NCI-H69 (cell line): ENCODE measurements around the gene AHCYL1.
"Not testable (repeated sequence)": the region's sequence is repeated elsewhere in the genome, so short reads cannot be mapped to it uniquely, and the experiment has no call there.

Experiments
- DNase-seq: peaks from one replicate; lab custom pipeline; 2025; lab: John Stamatoyannopoulos, UW

The AHCYL1 gene

DNA sequence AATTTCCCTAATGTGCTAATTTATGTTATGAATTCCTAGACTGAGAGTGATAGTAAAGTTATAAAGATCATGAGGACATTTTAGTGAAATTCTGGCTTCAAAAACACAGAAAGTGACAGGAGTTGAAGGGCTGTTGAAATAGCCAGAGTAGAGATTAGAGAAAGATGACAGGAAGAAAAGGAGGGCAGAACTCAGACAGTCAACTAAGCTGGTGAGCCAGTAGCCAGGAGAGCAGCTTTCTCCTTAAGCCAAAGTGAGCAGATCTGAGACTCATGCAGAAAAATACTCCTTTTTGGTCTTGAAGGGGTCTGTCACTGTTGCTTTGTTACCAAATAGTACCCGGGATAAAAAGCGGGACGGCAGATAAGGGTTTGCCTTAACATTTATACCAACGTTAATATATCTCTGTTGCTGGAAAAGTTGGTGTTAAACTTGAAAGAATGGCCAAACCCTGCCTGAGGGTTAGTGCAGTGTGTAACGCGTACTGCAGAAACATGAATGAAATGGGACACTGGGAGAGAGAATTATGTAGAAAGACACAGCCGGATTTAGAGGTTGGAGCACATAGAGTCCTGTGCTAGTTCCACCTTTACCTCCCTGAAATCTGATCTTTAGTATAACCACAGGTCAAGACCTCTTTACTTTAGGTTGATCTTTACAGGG is 12.8 kb downstream of the AHCYL1 start:
- no peak for DNase-seq

DNA sequence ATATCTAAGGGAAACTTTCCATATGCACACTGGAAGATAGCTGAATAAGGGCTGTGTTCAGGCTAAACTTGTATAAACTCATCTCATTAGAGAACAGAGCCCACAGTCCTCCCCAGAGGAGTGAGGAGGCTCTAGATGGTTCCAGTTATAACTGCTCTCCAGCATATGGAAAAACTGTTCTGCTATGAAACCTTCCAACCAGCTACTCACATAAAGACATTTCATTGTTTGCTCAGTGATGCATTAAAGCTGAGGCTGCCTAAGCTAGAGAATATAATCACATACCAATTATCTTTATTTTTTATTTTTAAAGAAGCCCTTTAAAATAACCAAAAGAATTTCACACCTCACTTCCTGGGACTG is 13.3 kb downstream of the AHCYL1 start:
- DNase-seq: peak; percentile 24

DNA sequence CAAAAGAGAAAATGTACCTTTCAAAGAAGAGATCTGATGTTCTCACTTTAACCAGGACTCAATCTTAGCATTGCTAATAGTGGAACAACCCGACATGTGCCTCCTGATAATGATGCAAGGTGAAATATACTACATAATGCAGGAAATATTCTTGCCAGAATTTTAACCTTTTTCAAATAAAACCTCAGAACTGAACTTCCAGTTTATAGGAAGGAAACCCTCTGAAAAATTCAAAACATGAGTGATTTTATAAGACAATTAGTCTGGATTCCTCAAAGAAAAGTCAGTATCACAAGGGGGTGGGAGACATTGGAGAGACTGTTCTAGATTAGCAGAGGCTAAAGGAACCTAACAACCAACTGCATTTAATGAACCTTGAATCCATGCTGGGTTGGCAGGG is 18.1 kb downstream of the AHCYL1 start:
- no peak for DNase-seq

DNA sequence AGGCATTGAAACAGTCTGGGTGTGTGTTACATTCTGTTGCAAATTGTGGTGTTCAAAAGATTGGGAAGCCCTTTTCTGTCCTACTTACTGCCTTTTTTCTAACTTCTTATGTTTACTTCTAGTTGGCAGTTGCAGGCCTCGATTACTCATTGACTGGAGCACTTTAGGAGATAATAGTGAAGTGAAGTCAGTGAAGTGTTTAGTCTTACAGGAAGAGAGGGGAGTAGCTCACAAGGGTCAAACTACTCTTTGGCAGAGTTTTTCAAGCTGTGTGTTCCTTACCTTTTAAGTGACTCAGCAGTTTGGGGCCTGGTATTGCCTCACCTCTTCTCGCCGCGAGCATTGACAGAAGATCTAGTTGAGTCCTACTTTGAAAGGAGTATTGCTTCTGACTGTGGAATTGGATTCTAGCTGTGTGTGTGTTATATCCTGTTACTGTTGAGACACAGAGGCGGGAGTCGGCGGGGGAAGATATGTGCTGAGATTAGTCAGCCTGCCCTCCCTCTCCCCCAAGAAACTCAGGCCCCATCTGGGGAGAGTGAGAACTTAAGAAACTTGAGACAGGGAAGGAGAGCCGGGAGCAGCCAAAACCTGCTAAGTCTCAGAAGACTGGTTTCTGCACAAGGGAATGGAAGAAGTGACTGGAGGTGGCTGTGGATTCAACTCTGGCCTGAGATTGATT is 19.3 kb downstream of the AHCYL1 start:
- DNase-seq: peak; percentile 48

DNA sequence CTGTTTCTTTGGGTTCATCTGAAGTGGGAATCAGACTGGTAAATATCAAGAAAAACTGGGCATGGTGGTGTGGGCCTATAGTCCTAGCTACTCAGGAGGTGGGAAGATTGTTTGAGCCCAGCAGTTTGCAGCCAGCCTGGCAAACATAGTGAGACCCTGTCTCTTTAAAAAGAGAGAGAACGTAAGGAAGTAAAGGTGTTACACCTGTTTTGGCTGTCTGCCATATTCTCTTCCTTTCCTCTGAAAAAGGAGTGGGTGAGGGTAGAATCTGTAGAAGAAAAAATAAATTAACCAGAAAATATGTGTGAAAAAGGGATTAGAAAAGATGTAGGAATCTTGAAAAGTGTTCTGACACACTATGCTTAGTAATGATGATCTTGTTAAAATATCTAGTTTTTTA is 20.0 kb downstream of the AHCYL1 start:
- peak; percentile 75 for DNase-seq

DNA sequence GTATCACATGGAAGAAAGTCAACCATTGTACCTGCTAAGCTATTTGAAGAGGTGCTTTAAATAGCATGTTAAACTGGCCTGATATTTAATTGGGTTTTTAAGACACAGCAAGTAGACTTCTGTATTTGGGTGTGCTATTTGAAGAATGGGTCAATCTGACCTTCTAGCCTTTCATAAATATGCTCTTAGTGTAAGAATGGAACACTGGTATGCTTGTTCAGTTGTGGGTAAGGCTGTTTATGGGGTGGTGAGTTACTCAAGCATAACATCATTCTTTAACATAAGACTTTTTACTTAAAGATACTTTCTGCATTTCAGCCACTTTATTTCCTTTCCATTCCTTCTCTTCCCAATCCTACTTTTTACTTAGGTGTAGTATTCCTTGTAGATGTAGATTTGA is 21.4 kb downstream of the AHCYL1 start:
- DNase-seq: no peak

DNA sequence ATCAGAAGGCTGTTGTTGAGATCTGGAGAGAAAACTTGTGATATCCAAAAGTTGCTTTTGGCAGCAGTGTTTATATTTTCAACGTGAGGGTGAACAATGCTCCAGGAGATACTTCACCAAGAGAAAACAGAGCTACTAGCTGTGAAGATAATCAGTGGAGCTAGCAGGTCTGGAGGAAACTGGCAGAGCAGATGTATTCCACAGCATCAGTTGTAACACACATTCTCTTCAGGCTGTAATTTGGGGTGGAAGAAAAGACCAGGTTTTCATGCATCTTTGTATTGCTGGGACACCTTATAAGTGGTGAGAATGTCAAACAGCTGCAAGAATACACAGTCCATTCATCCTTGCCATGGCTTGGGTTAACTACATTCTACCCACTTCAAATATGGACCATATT is 22.0 kb downstream of the AHCYL1 start:
- no peak for DNase-seq

DNA sequence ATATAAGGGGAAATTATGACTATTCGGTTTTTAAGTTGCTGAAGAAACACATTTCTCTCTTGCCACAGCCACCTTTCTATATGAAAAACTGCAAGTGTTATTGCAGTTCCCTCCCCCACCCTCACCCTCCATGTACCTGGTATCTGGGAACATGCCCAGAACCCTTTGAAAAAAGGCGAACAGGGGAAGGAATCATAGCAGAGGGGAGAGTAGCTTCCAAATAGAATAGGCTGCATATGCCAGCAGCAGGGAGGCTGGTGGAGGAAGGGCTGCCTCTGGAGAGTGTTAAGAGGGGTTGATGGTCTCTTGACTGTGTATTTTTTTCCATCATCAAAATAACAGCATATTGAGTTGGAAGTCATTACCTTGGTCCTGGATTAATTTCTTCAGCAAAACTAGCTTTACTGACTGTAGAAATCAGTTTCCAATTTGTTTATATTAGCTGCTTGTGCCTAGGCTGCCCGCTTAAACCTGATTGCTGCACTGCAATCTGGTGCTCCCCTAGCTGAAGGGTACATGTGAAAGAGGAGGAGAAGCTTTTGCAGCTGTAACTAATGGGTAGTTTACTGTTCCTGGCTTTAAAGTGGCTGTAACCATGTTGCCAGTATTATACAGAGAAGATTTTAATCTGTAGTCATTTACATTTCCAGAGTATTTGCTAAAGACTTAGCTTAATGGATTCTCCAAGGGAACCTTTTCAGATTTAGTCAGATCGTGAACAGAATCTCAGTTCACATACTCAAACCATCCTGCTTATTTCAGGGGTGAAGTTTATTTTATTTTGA is 22.7 kb downstream of the AHCYL1 start:
- DNase-seq: peak; percentile 39

DNA sequence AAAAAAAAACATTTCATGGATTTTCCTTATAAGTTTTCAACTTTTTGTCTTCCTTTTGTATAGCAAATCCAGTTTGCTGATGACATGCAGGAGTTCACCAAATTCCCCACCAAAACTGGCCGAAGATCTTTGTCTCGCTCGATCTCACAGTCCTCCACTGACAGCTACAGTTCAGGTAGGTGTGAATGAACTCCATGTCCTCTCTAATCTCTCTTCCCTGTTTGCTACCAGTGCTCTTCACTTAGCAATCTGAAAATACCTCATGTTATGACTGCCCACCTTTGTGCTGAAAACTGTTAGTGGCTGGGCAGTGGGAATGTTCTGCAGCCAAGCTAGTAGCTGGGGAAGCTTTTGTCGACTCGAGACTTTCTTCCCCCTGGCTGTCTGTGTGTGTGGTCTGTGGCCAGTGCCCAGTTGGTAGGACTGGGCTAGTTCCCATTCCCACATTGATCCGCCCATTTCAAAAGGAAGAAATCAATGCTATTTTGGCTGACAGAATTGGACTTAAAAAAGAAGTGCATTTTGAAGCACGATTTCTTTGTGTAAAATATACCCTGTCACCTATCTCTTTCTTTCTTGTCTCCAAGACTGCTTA is 24.5 kb downstream of the AHCYL1 start:
- DNase-seq: no peak

DNA sequence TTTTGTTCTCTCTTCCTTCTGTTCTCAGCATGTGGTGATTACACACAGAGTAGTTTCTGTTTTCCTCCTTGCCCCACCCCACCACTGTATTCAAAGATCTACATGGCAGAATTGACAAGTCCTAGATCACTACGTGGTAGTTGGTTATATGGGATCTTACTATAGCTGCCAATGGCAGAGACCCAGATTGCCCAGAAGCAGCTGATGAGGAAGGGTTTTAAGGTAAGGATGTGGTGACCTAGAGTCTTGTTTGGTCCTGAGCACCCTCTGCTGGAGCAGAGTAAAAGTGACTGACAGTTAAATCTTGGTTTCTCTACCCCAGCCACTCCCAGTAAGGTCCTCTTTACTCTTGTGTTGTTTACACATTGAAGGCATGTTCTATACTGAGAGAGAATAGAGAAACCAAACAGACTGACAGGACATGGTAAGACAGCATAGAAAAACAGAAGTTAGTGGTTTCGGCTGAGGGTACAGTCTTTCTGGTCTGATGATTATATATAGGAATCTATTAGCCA is 27.0 kb downstream of the AHCYL1 start:
- peak; percentile 58 for DNase-seq

DNA sequence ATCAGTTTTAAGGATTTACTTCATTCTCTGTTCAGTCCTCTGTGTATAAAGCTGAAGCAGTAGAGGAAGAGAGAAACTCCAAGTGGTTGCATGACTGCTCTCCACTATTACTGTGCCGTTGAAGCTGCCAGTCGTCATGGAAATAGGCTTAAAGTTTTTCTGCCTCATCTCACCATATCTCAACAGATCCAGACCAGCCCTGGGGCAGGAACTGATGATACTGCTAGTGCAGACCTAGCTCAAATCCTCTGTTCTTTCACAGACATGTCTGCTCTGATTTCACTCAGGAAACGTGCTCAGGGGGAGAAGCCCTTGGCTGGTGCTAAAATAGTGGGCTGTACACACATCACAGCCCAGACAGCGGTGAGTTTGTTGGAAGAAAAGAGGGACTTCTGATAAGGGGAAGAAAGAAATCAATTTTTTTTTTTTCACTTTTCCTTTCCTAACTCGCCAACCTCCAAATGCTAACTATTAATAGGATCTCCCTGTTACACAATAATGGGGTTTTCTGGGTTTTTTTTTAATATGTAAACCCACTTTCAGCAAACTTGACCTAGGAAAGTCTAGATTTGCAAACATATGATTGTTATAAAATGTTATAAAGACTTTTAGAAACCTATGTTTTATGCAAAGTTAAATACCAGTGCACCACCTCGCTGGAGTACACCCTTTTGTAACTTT is 27.7 kb downstream of the AHCYL1 start:
- DNase-seq: no peak

DNA sequence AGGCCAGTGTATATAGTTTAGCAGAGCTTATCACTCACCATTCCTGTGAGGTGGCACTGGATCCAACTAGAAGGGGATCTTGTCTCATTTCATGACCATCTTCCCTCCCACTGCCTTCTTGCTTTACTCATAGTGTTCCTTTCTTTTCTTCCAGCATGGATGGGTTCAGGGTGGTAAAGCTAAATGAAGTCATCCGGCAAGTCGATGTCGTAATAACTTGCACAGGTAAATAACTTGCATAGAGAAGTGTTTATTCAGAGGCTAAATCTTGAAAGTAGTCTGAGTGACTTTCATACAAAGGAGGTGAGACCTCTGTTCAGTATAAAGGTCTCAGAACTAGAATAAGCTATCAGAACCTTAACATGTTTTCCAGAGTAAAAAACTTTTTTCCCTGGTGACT is 33.2 kb downstream of the AHCYL1 start:
- DNase-seq: no peak

DNA sequence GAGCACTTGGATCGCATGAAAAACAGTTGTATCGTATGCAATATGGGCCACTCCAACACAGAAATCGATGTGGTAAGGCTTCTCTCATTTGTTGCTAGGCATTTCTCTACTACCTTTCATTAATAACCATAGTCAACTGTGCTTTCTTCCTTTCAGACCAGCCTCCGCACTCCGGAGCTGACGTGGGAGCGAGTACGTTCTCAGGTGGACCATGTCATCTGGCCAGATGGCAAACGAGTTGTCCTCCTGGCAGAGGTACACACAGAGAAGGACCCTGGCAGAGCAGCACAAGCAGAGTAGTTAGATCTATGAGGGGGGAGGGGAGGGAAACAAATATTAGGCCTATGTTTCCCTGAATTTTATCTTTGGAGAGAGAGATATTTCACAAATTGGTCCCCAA is 33.8 kb downstream of the AHCYL1 start:
- DNase-seq: no peak

DNA sequence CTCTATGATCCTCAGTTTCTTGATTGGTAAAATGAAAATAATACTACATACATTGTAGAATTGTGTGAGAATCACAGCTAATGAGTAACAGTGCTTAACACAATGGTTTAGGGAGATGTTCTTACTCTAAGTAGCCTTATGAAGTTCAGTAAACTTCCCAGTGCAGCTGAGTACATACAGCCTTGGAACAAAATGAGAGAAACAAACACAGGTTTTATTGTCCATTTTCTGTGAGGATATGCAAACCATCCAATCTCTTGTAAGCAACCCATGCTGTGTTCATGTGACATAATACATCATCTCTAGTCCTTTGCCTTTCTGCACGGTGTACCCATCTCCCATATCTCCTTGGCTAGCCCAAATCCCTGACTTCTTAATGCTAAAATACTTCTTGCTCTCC is 35.2 kb downstream of the AHCYL1 start:
- no peak for DNase-seq

DNA sequence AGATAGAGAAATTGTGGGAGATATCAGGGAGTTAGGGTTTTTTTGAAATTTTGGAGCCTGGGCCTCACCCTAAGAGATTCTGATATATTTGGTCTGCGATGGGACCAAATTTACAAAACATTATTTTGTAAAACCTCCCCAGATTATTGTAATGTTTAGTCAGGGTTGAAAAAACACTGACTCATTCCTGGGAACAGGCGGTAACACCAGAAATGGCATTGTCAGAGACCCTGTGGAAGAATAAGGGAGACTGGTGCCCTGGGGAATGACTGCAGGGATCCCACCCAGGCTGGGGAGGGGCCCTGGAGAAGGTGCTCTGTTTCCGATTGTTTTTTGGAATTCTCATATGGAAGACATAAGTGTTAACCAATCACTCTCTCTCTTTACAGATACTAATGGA is 36.7 kb downstream of the AHCYL1 start:
- no peak for DNase-seq

DNA sequence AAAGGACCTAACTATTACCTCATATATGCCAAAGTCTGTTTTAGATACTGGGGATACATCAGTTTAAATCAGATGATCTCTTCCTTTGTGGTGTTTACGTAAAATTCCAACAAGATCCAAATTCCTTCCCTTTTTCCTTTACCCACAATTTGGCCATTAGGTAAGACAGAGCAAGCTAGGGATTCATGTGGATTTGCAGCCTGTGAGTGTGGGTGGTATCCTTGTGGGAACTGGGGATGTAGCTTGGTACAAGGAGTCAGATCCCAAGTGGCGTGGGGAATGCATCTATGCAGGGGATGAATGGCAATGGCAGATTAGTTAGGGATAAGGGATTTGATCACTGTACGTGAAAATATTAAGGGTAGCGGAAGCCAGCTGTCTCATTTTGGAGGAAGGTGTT is 40.0 kb downstream of the AHCYL1 start:
- DNase-seq: no peak

DNA sequence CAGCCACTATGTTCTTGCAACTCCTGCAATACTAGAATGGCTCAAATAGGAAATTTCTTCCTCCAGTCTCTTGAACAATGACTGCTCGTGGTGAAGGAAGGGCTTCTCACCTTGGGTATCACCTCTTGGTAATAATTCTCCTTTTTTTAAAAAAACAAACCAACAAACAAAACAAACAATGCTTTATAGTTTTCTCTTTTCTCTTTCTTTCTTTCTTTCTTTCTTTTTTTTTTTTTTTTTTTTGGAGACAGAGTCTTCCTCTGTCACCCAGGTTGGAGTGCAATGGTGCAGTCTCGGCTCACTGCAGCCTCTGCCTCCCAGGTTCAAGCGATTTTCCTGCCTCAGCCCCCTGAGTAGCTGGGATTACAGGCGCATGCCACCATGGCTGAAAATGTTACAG is 46.1 kb downstream of the AHCYL1 start:
- DNase-seq: not testable (repeated sequence)

DNA sequence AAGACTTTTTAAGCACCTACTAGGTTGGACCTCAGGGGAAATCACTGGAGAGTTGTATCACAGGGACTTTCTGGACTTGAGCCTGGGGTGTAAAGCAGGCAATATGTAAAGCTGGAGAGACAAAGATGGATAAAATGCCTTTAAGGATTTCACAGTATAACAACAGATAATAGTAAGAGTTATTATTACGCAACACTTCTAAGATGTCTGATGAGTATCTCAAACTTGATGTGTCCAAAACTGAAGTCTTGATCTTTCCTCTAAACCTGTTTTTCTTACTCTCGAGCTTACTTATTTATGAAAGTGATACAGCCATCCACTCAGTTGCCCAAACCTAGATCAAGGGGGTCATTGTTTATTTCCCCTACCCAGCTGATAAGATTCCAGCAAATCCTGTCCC is 47.8 kb downstream of the AHCYL1 start:
- DNase-seq: no peak

DNA sequence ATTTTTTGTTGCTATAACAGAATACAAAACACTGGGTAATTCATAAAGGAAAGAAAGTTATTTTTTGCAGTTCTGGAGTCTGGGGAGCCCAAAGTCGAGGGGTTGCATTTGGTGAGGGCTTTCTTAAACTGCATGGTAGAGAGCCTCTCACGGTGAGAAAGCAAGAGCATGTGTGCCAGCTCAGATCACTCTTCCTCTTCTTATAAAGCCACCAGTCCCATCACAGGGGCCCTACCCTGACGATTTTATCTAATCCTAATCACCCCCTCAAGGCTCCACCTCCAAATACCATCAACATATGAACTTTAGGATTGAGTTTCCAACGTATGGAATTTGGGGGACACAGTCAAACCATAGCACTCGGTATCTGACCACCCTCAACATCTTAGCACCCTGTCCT is 48.9 kb downstream of the AHCYL1 start:
- DNase-seq: no peak

DNA sequence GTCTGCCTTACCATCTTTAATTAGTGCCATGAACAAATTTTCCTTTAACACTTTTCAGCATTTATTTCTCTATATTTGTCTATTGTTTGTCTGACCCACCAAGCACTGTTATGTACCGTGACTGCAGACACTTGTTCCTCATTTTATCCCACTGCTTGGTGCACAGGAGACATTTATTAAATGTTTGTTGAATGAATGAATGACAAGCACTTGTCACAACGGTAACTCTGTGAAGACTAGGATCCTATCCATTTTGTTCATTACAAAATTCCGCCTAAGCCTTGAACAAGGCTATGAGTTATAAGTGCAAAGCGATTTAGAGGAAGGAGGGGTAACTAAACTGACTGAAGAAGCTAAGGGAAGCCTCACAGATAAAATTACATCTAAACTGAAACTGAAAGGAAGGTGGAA is 49.5 kb downstream of the AHCYL1 start:
- no peak for DNase-seq

DNA sequence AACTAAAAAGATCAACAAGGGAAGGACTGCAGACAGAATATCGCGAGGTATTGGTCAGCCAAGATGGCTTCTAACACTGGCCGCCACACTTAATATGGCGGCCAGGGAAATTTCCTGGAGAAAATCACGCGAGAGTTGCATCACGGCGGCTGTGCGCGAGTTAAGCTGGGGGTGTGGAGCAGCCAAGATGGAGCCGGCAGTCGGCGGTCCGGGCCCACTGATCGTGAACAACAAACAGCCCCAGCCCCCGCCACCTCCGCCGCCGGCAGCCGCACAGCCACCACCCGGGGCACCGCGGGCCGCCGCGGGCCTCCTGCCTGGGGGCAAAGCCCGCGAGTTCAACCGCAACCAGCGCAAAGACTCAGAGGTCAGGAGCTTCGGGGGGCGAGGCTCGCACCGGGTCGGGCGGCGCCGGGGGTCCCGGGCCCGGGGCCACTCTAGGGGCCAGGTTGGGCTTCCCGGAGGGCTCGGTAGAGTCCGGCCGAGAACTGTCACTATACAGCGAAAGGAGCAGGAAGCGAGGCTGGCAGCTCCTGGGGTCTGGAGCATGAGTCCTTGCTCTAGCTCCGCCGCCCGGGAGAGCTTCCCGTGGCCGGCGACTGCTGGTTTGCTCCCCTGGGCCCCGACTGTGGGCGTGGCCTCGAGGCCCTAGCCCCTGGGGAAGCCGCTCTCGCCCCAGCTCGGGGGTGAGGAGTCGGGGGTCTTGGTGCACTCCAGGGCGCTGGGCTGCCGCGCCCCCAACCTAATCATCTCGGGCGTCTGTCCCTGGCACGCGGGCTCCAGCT is 50.1 kb downstream of the AHCYL1 start, which contains the start of gene STRIP1:
TSS of gene STRIP1 (plus strand) at position 174 of the 785 bp plus-strand sequence. CDS start at position 188, 14 bp downstream.
- DNase-seq: peak; percentile 92
